ENCODE data around the gene PTGDS. TPM values are rescaled to one million over a fixed set of nuclear protein-coding genes. Genes with fewer than 3 reads are reported as not detected.

PTGDS gene
- total and polyA plus RNA-seq, 9 of the 15 experiments (the other 6 are each of a cell fraction or from before 2014, with no cell fraction given), result 0.46 to 7.1 (median 2.0) TPM

DNA sequence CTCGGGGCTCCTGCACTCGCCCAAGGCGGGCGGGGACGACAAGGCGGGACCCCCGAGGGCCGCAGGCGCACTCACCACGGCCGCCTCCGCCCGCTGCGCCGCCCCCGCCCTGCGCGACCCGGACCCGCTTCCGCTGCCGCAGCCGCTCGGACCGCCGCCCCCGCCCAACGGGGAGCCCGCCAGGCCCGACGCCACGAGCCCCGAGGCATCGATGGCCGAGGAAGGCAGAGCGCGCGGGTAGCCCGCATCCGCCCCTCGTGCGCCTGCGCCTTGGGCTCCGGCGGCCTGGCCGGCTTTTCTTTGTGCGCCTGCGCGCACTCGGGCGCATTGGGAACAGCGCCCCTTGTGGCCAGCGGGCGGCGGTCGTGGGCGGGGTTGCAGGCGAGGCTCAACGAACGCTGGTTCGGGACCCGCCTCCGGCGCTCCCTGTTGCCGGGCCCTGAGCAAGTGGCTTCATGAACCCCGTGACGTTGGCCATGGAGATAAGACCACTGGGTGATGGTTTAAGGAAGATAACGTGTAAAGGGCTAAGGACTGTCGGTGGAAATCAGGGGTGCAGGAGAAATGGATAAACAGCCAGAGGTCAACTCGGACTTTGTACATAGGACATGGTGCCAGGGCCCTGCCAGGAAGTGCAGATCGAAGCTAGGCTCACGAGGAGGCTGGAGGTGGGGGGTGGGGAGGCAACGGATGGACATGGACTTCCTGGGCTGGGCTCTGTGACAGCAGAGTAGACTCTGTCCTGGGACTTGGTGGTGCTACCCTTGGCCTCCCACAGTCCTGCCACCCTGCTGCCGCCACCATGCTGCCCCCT, 32.6 kb upstream of the PTGDS start, which contains the start of the genes C8G and FBXW5 (continued):
- TF ChIP-seq, protein P1, sequence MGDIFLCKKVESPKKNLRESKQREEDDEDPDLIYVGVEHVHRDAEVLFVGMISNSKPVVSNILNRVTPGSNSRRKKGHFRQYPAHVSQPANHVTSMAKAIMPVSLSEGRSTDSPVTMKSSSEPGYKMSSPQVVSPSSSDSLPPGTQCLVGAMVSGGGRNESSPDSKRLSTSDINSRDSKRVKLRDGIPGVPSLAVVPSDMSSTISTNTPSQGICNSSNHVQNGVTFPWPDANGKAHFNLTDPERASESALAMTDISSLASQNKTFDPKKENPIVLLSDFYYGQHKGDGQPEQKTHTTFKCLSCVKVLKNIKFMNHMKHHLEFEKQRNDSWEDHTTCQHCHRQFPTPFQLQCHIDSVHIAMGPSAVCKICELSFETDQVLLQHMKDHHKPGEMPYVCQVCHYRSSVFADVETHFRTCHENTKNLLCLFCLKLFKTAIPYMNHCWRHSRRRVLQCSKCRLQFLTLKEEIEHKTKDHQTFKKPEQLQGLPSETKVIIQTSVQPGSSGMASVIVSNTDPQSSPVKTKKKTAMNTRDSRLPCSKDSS (IDR thresholded peaks at IDR 0.05; ENCODE audit: low read depth, partially characterized antibody), result no peak
- TF ChIP-seq, protein P2, sequence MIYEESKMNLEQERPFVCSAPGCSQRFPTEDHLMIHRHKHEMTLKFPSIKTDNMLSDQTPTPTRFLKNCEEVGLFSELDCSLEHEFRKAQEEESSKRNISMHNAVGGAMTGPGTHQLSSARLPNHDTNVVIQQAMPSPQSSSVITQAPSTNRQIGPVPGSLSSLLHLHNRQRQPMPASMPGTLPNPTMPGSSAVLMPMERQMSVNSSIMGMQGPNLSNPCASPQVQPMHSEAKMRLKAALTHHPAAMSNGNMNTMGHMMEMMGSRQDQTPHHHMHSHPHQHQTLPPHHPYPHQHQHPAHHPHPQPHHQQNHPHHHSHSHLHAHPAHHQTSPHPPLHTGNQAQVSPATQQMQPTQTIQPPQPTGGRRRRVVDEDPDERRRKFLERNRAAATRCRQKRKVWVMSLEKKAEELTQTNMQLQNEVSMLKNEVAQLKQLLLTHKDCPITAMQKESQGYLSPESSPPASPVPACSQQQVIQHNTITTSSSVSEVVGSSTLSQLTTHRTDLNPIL (CRISPR knock-in tag; IDR thresholded peaks at IDR 0.05), result no peak
- no peak for TF ChIP-seq RUNX1 (IDR thresholded peaks at IDR 0.05; ENCODE audit: low read depth)
- TF ChIP-seq ZBTB17 (CRISPR knock-in tag; IDR thresholded peaks at IDR 0.05), result peak; percentile 100
- peak; percentile 59; the same call in 1 of the 2 replicates for TF ChIP-seq HDAC2 (IDR thresholded peaks at IDR 0.05)
- TF ChIP-seq RBFOX2 (IDR thresholded peaks at IDR 0.05; ENCODE audit: low read depth, low read length), result no peak; the same call in 1 of the 2 replicates
- no peak for TF ChIP-seq ARNT (IDR thresholded peaks at IDR 0.05)
- no peak for TF ChIP-seq HSF4 (CRISPR knock-in tag; IDR thresholded peaks at IDR 0.05; ENCODE audit: borderline replicate concordance)
- peak; percentile 70; the same call in 1 of the 2 replicates for TF ChIP-seq GABPB2 (CRISPR knock-in tag; conservative IDR thresholded peaks at IDR 0.05)
- TF ChIP-seq, protein P3, sequence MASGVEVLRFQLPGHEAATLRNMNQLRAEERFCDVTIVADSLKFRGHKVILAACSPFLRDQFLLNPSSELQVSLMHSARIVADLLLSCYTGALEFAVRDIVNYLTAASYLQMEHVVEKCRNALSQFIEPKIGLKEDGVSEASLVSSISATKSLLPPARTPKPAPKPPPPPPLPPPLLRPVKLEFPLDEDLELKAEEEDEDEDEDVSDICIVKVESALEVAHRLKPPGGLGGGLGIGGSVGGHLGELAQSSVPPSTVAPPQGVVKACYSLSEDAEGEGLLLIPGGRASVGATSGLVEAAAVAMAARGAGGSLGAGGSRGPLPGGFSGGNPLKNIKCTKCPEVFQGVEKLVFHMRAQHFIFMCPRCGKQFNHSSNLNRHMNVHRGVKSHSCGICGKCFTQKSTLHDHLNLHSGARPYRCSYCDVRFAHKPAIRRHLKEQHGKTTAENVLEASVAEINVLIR (CRISPR knock-in tag; IDR thresholded peaks at IDR 0.05), result peak; percentile 83
- TF ChIP-seq, protein P4, sequence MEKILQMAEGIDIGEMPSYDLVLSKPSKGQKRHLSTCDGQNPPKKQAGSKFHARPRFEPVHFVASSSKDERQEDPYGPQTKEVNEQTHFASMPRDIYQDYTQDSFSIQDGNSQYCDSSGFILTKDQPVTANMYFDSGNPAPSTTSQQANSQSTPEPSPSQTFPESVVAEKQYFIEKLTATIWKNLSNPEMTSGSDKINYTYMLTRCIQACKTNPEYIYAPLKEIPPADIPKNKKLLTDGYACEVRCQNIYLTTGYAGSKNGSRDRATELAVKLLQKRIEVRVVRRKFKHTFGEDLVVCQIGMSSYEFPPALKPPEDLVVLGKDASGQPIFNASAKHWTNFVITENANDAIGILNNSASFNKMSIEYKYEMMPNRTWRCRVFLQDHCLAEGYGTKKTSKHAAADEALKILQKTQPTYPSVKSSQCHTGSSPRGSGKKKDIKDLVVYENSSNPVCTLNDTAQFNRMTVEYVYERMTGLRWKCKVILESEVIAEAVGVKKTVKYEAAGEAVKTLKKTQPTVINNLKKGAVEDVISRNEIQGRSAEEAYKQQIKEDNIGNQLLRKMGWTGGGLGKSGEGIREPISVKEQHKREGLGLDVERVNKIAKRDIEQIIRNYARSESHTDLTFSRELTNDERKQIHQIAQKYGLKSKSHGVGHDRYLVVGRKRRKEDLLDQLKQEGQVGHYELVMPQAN (IDR thresholded peaks at IDR 0.05; ENCODE audit: borderline replicate concordance), result peak; percentile 50; the same call in 1 of the 2 replicates
- TF ChIP-seq RAD21 (CRISPR knock-in tag; conservative IDR thresholded peaks at IDR 0.05 in 1 of 2, IDR thresholded peaks at IDR 0.05 in 1 of 2), result peak in 1 of 2 experiments; percentile 41; a peak in 2 of 4 replicates
- TF ChIP-seq NONO (IDR thresholded peaks at IDR 0.05; ENCODE audit: low read depth in 2 of 2, low read length in 1 of 2), result peak in 1 of 2 experiments; percentile 89; a peak in 1 of 4 replicates
- TF ChIP-seq, protein P5, sequence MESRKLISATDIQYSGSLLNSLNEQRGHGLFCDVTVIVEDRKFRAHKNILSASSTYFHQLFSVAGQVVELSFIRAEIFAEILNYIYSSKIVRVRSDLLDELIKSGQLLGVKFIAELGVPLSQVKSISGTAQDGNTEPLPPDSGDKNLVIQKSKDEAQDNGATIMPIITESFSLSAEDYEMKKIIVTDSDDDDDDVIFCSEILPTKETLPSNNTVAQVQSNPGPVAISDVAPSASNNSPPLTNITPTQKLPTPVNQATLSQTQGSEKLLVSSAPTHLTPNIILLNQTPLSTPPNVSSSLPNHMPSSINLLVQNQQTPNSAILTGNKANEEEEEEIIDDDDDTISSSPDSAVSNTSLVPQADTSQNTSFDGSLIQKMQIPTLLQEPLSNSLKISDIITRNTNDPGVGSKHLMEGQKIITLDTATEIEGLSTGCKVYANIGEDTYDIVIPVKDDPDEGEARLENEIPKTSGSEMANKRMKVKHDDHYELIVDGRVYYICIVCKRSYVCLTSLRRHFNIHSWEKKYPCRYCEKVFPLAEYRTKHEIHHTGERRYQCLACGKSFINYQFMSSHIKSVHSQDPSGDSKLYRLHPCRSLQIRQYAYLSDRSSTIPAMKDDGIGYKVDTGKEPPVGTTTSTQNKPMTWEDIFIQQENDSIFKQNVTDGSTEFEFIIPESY (CRISPR knock-in tag; IDR thresholded peaks at IDR 0.05), result peak; percentile 77
- TF ChIP-seq, protein P6, sequence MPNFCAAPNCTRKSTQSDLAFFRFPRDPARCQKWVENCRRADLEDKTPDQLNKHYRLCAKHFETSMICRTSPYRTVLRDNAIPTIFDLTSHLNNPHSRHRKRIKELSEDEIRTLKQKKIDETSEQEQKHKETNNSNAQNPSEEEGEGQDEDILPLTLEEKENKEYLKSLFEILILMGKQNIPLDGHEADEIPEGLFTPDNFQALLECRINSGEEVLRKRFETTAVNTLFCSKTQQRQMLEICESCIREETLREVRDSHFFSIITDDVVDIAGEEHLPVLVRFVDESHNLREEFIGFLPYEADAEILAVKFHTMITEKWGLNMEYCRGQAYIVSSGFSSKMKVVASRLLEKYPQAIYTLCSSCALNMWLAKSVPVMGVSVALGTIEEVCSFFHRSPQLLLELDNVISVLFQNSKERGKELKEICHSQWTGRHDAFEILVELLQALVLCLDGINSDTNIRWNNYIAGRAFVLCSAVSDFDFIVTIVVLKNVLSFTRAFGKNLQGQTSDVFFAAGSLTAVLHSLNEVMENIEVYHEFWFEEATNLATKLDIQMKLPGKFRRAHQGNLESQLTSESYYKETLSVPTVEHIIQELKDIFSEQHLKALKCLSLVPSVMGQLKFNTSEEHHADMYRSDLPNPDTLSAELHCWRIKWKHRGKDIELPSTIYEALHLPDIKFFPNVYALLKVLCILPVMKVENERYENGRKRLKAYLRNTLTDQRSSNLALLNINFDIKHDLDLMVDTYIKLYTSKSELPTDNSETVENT (CRISPR knock-in tag; IDR thresholded peaks at IDR 0.05), result peak; percentile 46
